GM12872 (cell line): ENCODE data around the gene ATP1B4.

ENCODE experiments used
- TF ChIP-seq, protein P1 (sequence below): IDR thresholded peaks from 3 replicates; pipeline ENCODE4 v1.5.1; 2011; ENCODE audit warnings: low read depth, mild to moderate bottlenecking, low read length, moderate library complexity; ENCODE audit not compliant: insufficient read depth

Gene ATP1B4

DNA sequence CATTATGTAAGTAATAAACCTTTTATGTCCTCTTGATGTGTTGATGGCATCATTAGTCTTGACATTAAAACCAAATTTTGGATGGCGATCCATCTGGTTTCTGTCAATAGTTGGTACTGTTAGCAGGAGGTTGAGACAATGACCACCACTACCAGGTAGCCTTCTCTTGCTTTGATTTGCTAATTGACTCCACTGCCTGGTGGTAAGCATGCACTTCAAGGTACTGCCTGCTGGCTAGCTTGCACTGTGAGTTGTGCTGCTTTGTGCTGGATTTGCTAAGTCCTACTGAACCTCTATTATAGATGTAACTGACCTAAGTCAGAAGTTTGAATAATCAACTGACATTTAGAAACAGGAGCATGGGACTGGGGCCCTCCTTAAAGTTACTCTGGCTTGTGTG, 46.3 kb downstream of the ATP1B4 start:
- TF ChIP-seq, protein P1, sequence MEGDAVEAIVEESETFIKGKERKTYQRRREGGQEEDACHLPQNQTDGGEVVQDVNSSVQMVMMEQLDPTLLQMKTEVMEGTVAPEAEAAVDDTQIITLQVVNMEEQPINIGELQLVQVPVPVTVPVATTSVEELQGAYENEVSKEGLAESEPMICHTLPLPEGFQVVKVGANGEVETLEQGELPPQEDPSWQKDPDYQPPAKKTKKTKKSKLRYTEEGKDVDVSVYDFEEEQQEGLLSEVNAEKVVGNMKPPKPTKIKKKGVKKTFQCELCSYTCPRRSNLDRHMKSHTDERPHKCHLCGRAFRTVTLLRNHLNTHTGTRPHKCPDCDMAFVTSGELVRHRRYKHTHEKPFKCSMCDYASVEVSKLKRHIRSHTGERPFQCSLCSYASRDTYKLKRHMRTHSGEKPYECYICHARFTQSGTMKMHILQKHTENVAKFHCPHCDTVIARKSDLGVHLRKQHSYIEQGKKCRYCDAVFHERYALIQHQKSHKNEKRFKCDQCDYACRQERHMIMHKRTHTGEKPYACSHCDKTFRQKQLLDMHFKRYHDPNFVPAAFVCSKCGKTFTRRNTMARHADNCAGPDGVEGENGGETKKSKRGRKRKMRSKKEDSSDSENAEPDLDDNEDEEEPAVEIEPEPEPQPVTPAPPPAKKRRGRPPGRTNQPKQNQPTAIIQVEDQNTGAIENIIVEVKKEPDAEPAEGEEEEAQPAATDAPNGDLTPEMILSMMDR = no peak

DNA sequence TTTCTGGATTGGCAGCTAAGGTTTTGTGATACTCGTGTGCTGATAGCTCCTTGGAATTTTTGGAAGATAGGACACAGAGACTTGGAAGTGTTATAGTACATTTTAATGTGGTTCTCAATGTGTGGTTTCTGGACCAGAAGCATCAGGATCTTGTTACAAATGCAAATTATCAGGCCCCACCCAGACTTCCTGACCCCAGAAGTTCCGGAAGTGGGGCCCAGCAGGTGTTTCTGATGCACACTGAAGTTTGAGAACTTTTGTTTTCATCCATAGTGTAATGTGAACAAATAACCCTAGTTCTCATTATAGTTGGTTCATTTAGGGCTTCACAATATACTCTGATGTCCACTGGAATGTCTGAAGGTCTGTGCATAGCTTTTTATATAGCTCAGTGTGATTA, 57.6 kb downstream of the ATP1B4 start:
- TF ChIP-seq, protein P1 = no peak

DNA sequence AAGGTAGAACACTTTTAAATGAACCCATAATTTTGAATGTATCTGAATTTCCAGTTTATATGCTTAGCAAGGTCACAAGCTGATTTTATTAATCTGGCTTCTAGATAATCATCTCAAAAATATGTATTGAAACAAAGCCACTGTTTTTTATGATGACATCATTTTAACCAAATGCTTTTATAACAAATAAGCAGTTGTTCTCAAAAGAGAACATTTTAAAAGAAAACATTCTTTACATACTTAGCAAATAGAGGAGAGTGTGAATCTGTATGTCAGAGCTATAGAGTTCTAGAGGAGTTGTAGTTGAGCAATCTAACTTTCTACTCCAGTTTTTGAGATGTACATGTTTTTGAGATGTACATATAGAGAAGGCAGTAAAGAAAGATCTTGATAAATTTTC, 64.7 kb downstream of the ATP1B4 start:
- TF ChIP-seq, protein P1 = no peak

DNA sequence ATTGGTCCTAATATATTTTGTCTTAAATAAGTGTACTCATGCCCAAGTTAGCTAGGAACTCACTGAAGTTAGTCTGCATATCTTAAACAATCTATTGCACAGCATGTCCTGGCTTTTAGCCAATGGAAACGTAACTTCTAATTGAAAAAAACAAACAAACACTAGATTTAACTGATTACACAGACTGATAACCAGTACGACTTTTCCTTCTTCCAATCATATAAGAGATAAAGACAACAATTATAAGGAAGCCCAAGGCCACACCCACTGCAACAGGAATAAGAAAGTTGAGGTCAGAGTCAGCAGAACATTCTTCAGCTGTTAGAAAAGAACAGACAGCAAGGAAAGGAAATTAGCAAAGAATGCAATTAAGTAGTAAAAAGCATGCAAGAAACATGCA, 66.4 kb downstream of the ATP1B4 start:
- TF ChIP-seq, protein P1 = no peak

DNA sequence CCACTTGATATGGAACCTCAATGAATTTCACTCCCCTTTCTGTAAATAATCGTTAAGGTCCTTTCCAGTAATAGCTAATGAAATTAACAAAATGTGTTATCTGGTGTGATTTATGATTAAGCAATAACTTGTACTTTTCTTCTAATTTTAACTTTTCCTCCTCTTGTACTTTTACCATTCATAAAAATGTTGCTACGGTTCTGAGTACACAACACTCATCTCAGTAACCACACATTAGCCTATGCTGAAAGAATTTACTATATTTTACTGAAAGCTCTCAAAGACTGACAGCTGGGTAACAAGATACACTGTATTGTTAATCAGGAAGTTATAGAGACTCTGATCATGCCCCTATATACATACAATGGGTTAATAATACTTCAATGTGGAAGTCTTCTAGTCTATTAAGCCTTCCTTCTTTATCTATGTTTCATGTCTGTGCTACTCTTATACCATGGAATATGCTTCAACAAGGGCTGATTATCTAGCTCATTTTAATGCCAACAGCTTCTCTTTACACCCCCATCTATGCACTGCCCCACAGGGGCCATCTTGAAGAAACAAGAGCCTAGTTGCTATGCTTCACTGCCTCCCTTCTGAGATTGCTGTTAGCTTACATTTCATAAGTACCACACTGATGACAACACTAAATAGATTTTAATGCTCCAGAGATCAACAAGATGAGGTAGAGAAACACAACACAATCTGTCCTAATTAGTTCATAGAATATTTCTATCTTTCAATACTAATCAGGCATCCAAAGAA, 68.1 kb downstream of the ATP1B4 start:
- TF ChIP-seq, protein P1 = no peak
